Neural cell (in vitro differentiated cells): ENCODE data around the gene MS4A15. TPM values are rescaled to one million over a fixed set of nuclear protein-coding genes. Genes with fewer than 3 reads are reported as not detected.

ENCODE experiments used
- H2AFZ ChIP-seq: fragments of 200-600, 300-800 bp; sonication (generic), shearing (Covaris generic); 2 replicates; pipeline ENCODE4 v1.6.0; 2014; ENCODE audit warnings: low read depth, mild to moderate bottlenecking, antibody characterized with exemption, low read length, moderate library complexity
- H3F3A ChIP-seq: fragments of 200-600 bp; shearing (Covaris generic); 2 replicates; pipeline ENCODE4 v1.6.1; 2016; ENCODE audit warnings: mild to moderate bottlenecking, moderate library complexity, mixed read lengths, antibody characterized with exemption, low read length; ENCODE audit not compliant: insufficient read depth, poor library complexity, severe bottlenecking
- H3K27ac ChIP-seq: fragments of 200-600, 300-800 bp; sonication (generic), shearing (Covaris generic); 2 replicates; pipeline ENCODE4 v1.5.1; 2014; ENCODE audit warnings: mild to moderate bottlenecking, low read length, moderate library complexity
- H3K27me3 ChIP-seq: fragments of 300-800, 200-600 bp; sonication (generic), shearing (Covaris generic); 2 replicates; pipeline ENCODE4 v1.6.0; 2014; ENCODE audit warnings: mild to moderate bottlenecking, low read depth, low read length, moderate library complexity; ENCODE audit not compliant: insufficient read depth
- H3K36me3 ChIP-seq: fragments of 300-800, 200-600 bp; sonication (generic), shearing (Covaris generic); 2 replicates; pipeline ENCODE4 v1.5.1; 2014; ENCODE audit warnings: mild to moderate bottlenecking, antibody characterized with exemption, low read length, moderate library complexity; ENCODE audit not compliant: insufficient read depth
- H3K4me2 ChIP-seq: fragments of 300-800, 200-600 bp; sonication (generic), shearing (Covaris generic); 2 replicates; pipeline ENCODE4 v1.6.0; 2014; ENCODE audit warnings: mild to moderate bottlenecking, low read length
- H3K4me3 ChIP-seq: fragments of 300-800, 200-600 bp; sonication (generic), shearing (Covaris generic); 2 replicates; pipeline ENCODE4 v1.5.1; 2014; ENCODE audit warnings: mild to moderate bottlenecking, low read length, moderate library complexity
- H3K79me2 ChIP-seq: fragments of 200-600 bp; shearing (Covaris generic); replicated peaks from 2 replicates; pipeline ENCODE4 v1.6.0; 2014; ENCODE audit warnings: mild to moderate bottlenecking, low read length, moderate library complexity; ENCODE audit not compliant: insufficient read depth
- H3K9ac ChIP-seq: fragments of 300-800, 200-600 bp; sonication (generic), shearing (Covaris generic); 2 replicates; pipeline ENCODE4 v1.6.1; 2016; ENCODE audit warnings: mild to moderate bottlenecking, low read length, mixed read lengths
- H3K9me2 ChIP-seq: fragments of 200-600 bp; shearing (Covaris generic); 2 replicates; pipeline ENCODE4 v1.6.1; 2016; ENCODE audit warnings: mild to moderate bottlenecking, low read length, mixed read lengths; ENCODE audit not compliant: insufficient read depth
- H3K9me3 ChIP-seq: fragments of 200-600, 300-800 bp; sonication (generic), shearing (Covaris generic); 2 replicates; pipeline ENCODE4 v1.6.1; 2016; ENCODE audit warnings: mild to moderate bottlenecking, mixed run types, low read length, moderate library complexity, mixed read lengths
- H4K20me1 ChIP-seq: fragments of 200-600 bp; shearing (Covaris generic); 2 replicates; pipeline ENCODE4 v1.6.1; 2016; ENCODE audit warnings: mild to moderate bottlenecking, mixed run types; ENCODE audit not compliant: insufficient read depth
- CTCF ChIP-seq: fragments of 450-650 bp; IDR thresholded peaks from 2 replicates; pipeline ENCODE4 v1.5.1; 2014; ENCODE audit warnings: antibody characterized with exemption, mild to moderate bottlenecking, moderate library complexity; ENCODE audit not compliant: poor library complexity, severe bottlenecking
- EP300 ChIP-seq: fragments of 450-650 bp; conservative IDR thresholded peaks from 2 replicates; pipeline ENCODE4 v1.6.1; 2014; ENCODE audit warnings: antibody characterized with exemption, mild to moderate bottlenecking, moderate library complexity; ENCODE audit not compliant: poor library complexity, severe bottlenecking
- EZH2 ChIP-seq: fragments of 200-600, 300-800 bp; shearing (Covaris generic), sonication (generic); IDR thresholded peaks from 2 replicates; pipeline ENCODE4 v1.6.1; 2014; ENCODE audit warnings: antibody characterized with exemption, low read length, borderline replicate concordance, mild to moderate bottlenecking; ENCODE audit not compliant: insufficient read depth, poor library complexity, severe bottlenecking
- MXI1 ChIP-seq: fragments of 450-650 bp; conservative IDR thresholded peaks from 2 replicates; pipeline ENCODE4 v1.6.1; 2014; ENCODE audit warnings: antibody characterized with exemption, mild to moderate bottlenecking; ENCODE audit not compliant: poor library complexity, severe bottlenecking
- POLR2AphosphoS5 ChIP-seq: IDR thresholded peaks from 2 replicates; pipeline ENCODE4 v1.6.1; 2012
- RAD21 ChIP-seq: fragments of 450-650 bp; conservative IDR thresholded peaks from 2 replicates; pipeline ENCODE4 v1.6.1; 2014; ENCODE audit warnings: antibody characterized with exemption, mild to moderate bottlenecking, moderate library complexity
- REST ChIP-seq: IDR thresholded peaks from 2 replicates; pipeline ENCODE4 v1.6.1; 2012; ENCODE audit warnings: borderline replicate concordance
- SMC3 ChIP-seq: fragments of 450-650 bp; conservative IDR thresholded peaks from 2 replicates; pipeline ENCODE4 v1.6.1; 2014; ENCODE audit warnings: antibody characterized with exemption, mild to moderate bottlenecking, moderate library complexity; ENCODE audit not compliant: poor library complexity
- TAF1 ChIP-seq: IDR thresholded peaks from 2 replicates; pipeline ENCODE4 v1.6.1; 2012; ENCODE audit warnings: low read depth
- polyA plus RNA-seq: library from polyadenylated mRNA; depleted of rRNA; stranded (reverse); fragments of >200 nt; gene quantifications from 2 replicates; pipeline ENCODE4 v1.2.3, GENCODE V29; 2014

MS4A15 gene
- polyA plus RNA-seq, 1 donor from 2014 or later = not detected

GRCh38 chr11:60731586-60731985 is 25.1 kb upstream of the MS4A15 start:
- H3F3A ChIP-seq = no peaks in the 10 kb centered on the region
- no peaks in the 10 kb centered on the region for H3K79me2 ChIP-seq
- no peaks in the 10 kb centered on the region for H3K27me3 ChIP-seq
- H3K4me3 ChIP-seq = no peak overlapping the region
- no peak overlapping the region for H3K9ac ChIP-seq
- H4K20me1 ChIP-seq = no peaks in the 10 kb centered on the region
- H3K27ac ChIP-seq = no peak overlapping the region
- H2AFZ ChIP-seq = no peak overlapping the region
- no peaks in the 10 kb centered on the region for H3K9me3 ChIP-seq
- no peak for TF ChIP-seq MXI1
- TF ChIP-seq RAD21 = no peak
- no peak for TF ChIP-seq EP300
- TF ChIP-seq TAF1 = no peak
- no peak for TF ChIP-seq POLR2AphosphoS5
- TF ChIP-seq SMC3 = no peak
- TF ChIP-seq REST = no peak
- no peak for TF ChIP-seq CTCF
- no peak for TF ChIP-seq EZH2
- H3K9me2 ChIP-seq = no peaks in the 10 kb centered on the region
- no peak overlapping the region for H3K4me2 ChIP-seq
- no peaks in the 10 kb centered on the region for H3K36me3 ChIP-seq

GRCh38 chr11:60734279-60734678 is 22.4 kb upstream of the MS4A15 start:
- Histone ChIP-seq H3K9me2 (no peaks in the 10 kb centered on the region), H4K20me1 (no peaks in the 10 kb centered on the region), H3K27me3 (no peaks in the 10 kb centered on the region), H3K79me2 (no peaks in the 10 kb centered on the region), H3F3A (no peaks in the 10 kb centered on the region), H3K9me3 (no peaks in the 10 kb centered on the region), H3K4me2 (no peak overlapping the region), H2AFZ (no peak overlapping the region), H3K9ac (no peak overlapping the region), H3K4me3 (no peak overlapping the region), H3K36me3 (no peaks in the 10 kb centered on the region), H3K27ac (no peak overlapping the region)
- TF ChIP-seq REST (no peak), TAF1 (no peak), SMC3 (no peak), POLR2AphosphoS5 (no peak), CTCF (no peak), EZH2 (no peak), EP300 (no peak), RAD21 (no peak), MXI1 (no peak)
